KMS-11 (cell line): ENCODE data around the gene PLA2G2D.

ENCODE experiments used
- H2AFZ ChIP-seq: fragments of 200-600 bp; sonication (generic); 2 replicates; pipeline ENCODE4 v1.6.1; 2016; ENCODE audit warnings: antibody characterized with exemption, mixed run types, low read depth
- H3K27ac ChIP-seq: fragments of 200-600 bp; sonication (generic); 2 replicates; pipeline ENCODE4 v1.6.1; 2016; ENCODE audit warnings: mild to moderate bottlenecking, mixed run types
- H3K27me3 ChIP-seq: fragments of 200-600 bp; sonication (generic); 2 replicates; pipeline ENCODE4 v1.6.1; 2017; ENCODE audit warnings: mild to moderate bottlenecking, low read depth, mixed run types, moderate library complexity; ENCODE audit not compliant: insufficient read depth
- H3K36me3 ChIP-seq: fragments of 200-600 bp; sonication (generic); 2 replicates; pipeline ENCODE4 v1.6.1; 2017; ENCODE audit warnings: mild to moderate bottlenecking, mixed run types; ENCODE audit not compliant: insufficient read depth
- H3K4me1 ChIP-seq: fragments of 200-600 bp; sonication (generic); 2 replicates; pipeline ENCODE4 v1.6.1; 2016; ENCODE audit warnings: mild to moderate bottlenecking, low read depth, mixed run types; ENCODE audit not compliant: poor library complexity, severe bottlenecking
- H3K4me2 ChIP-seq: fragments of 200-600 bp; sonication (generic); 2 replicates; pipeline ENCODE4 v1.7.0; 2016; ENCODE audit warnings: mild to moderate bottlenecking, mixed run types
- H3K4me3 ChIP-seq: fragments of 200-600 bp; sonication (generic); IDR thresholded peaks from 2 replicates; pipeline ENCODE4 v1.6.1; 2017; ENCODE audit warnings: low read depth, low read length, mixed read lengths; ENCODE audit not compliant: insufficient read depth
- H3K79me2 ChIP-seq: fragments of 200-600 bp; sonication (generic); 2 replicates; pipeline ENCODE4 v1.6.1; 2016; ENCODE audit warnings: low read depth, mixed run types; ENCODE audit not compliant: insufficient read depth
- H3K9ac ChIP-seq: fragments of 200-600 bp; sonication (generic); 2 replicates; pipeline ENCODE4 v1.6.1; 2016; ENCODE audit warnings: mild to moderate bottlenecking, mixed run types
- H4K20me1 ChIP-seq: fragments of 200-600 bp; sonication (generic); 2 replicates; pipeline ENCODE4 v1.6.1; 2016; ENCODE audit warnings: mild to moderate bottlenecking, mixed run types; ENCODE audit not compliant: insufficient read depth
- TF ChIP-seq, protein P1 (sequence below): fragments of 200-600 bp; sonication (generic); conservative IDR thresholded peaks from 2 replicates; pipeline ENCODE4 v1.6.1; 2017; ENCODE audit warnings: low read depth, mild to moderate bottlenecking, antibody characterized with exemption, low read length, moderate library complexity, mixed read lengths

PLA2G2D gene

DNA sequence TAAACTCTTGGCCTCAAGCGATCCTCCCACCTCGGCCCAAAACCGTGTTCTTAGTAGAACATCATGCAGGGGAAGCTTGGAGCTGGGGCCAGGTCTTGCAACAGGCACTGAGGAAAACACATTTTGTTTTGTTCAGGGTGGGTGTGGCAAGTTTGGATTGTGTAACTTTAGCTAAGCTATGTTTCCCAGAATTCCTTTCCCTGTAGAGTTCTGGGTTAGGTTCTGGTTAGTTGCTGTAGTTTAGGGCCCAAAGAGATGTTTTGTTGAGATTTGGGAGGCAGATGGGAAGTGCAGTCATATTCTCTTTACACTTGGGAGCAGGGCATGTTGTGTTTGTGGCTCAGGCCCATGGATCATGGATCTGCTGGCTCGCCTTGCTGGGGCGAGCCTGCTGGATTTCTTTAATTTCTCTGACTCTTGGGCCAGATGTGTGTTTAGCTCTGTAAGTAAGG lies 25.4 kb downstream of the PLA2G2D start:
- H4K20me1 ChIP-seq: no peaks in the 10 kb centered on the region
- H3K36me3 ChIP-seq: no peaks in the 10 kb centered on the region
- H3K4me2 ChIP-seq: no peak overlapping the region
- no peak overlapping the region for H3K9ac ChIP-seq
- TF ChIP-seq, protein P1, sequence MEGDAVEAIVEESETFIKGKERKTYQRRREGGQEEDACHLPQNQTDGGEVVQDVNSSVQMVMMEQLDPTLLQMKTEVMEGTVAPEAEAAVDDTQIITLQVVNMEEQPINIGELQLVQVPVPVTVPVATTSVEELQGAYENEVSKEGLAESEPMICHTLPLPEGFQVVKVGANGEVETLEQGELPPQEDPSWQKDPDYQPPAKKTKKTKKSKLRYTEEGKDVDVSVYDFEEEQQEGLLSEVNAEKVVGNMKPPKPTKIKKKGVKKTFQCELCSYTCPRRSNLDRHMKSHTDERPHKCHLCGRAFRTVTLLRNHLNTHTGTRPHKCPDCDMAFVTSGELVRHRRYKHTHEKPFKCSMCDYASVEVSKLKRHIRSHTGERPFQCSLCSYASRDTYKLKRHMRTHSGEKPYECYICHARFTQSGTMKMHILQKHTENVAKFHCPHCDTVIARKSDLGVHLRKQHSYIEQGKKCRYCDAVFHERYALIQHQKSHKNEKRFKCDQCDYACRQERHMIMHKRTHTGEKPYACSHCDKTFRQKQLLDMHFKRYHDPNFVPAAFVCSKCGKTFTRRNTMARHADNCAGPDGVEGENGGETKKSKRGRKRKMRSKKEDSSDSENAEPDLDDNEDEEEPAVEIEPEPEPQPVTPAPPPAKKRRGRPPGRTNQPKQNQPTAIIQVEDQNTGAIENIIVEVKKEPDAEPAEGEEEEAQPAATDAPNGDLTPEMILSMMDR: no peak
- no peaks in the 10 kb centered on the region for H3K4me1 ChIP-seq
- H3K27ac ChIP-seq: no peak overlapping the region
- H2AFZ ChIP-seq: no peak overlapping the region
- no peak overlapping the region for H3K4me3 ChIP-seq
- no peaks in the 10 kb centered on the region for H3K79me2 ChIP-seq
- H3K27me3 ChIP-seq: peaks cover 22% of the 10 kb centered on the region

DNA sequence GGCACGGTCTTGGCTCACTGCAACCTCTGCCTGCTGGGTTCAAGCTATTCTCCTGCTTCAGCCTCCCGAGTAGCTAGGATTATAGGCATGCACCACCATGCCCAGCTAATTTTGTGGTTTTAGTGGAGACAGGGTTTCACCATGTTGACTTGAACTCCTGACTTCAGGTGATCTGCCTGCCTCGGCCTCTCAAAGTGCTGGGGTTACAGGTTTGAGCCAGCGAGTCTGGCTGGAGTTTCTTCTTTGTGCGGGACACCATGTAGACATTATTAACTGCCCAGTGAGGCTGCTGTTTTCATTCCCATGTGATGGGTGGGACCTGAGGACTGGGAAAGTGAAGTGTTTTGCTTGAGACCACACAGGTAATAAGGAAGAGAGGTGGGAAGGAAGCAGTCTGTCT lies 26.0 kb downstream of the PLA2G2D start:
- Histone ChIP-seq H3K4me3 (no peak overlapping the region), H2AFZ (no peak overlapping the region), H3K79me2 (no peaks in the 10 kb centered on the region), H3K4me2 (no peak overlapping the region), H3K27me3 (peaks cover 22% of the 10 kb centered on the region), H4K20me1 (no peaks in the 10 kb centered on the region), H3K9ac (no peak overlapping the region), H3K36me3 (no peaks in the 10 kb centered on the region), H3K27ac (no peak overlapping the region), H3K4me1 (no peaks in the 10 kb centered on the region)
- TF ChIP-seq, protein P1: no peak

DNA sequence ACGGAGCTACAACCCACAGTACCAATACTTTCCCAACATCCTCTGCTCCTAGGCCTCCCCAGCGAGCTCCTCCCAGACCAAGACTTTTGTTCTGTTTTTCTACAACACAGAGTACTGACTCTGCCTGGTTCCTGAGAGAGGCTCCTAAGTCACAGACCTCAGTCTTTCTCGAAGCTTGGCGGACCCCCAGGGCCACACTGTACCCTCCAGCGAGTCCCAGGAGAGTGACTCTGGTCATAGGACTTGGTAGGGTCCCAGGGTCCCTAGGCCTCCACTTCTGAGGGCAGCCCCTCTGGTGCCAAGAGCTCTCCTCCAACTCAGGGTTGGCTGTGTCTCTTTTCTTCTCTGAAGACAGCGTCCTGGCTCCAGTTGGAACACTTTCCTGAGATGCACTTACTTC lies 28.7 kb downstream of the PLA2G2D start:
- Histone ChIP-seq H3K36me3 (no peaks in the 10 kb centered on the region), H3K4me3 (no peak overlapping the region), H3K27ac (no peak overlapping the region)

GRCh38 chr1:20090119-20090518 lies 29.2 kb downstream of the PLA2G2D start:
- Histone ChIP-seq H3K4me1 (no peaks in the 10 kb centered on the region), H3K79me2 (no peaks in the 10 kb centered on the region), H3K36me3 (no peaks in the 10 kb centered on the region), H3K27me3 (peaks cover 27% of the 10 kb centered on the region), H3K27ac (no peak overlapping the region), H3K4me3 (no peak overlapping the region), H3K4me2 (no peak overlapping the region), H4K20me1 (no peaks in the 10 kb centered on the region), H3K9ac (no peak overlapping the region), H2AFZ (no peak overlapping the region)
- TF ChIP-seq, protein P1: no peak

More for the DNA sequence above, 28.7 kb downstream of the PLA2G2D start:
- Histone ChIP-seq H4K20me1 (no peaks in the 10 kb centered on the region), H3K27me3 (peaks cover 22% of the 10 kb centered on the region), H3K4me2 (no peak overlapping the region), H2AFZ (no peak overlapping the region), H3K9ac (no peak overlapping the region), H3K79me2 (no peaks in the 10 kb centered on the region), H3K4me1 (no peaks in the 10 kb centered on the region)
- TF ChIP-seq, protein P1: no peak
